Endometrial microvascular endothelial cells (primary cell): ENCODE results near the gene GNAL. TPM values are rescaled to one million over a fixed set of nuclear protein-coding genes. Genes with fewer than 3 reads are reported as not detected.
"Not testable (repeated sequence)": the region's sequence is repeated elsewhere in the genome, so short reads cannot be mapped to it uniquely, and the experiment has no call there.

Source experiments
- in situ Hi-C: cut with HindIII; loops from 2 replicates; pipeline ENCODE4 v1.10.0; 2017; ENCODE audit warnings: low sequenced_read_pairs, low pct_unique_long_range_greater_than_20kb; ENCODE audit errors: inconsistent ontology term
- total RNA-seq: library from RNA; depleted of rRNA; stranded (reverse); fragments of >200 nt; gene quantifications from one replicate; pipeline ENCODE4 v1.2.3, GENCODE V29; 2015; ENCODE audit errors: inconsistent ontology term

Gene GNAL
- total RNA-seq, 1 donor from 2014 or later, result 1.2 TPM

DNA sequence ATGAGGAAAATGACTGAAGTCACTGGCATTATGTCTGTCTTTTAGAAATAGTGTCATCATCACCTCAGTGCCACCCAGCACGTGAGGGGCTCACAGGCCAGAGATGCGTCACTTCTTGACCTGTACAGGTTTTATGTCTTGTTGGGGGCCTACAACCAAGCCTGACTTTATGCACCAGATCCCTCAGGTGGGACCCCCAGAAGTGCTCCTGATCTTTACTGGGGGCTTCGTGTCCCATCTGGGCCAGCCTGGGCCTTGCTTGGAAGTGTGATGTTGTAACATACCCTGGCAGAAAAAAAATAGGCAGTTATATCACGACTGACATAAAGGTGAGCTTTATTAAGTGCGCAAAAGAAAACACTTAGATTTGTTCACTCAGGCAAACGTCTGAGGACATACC is 21.5 kb upstream of the GNAL start:
- in situ Hi-C loops, result no loop called here

DNA sequence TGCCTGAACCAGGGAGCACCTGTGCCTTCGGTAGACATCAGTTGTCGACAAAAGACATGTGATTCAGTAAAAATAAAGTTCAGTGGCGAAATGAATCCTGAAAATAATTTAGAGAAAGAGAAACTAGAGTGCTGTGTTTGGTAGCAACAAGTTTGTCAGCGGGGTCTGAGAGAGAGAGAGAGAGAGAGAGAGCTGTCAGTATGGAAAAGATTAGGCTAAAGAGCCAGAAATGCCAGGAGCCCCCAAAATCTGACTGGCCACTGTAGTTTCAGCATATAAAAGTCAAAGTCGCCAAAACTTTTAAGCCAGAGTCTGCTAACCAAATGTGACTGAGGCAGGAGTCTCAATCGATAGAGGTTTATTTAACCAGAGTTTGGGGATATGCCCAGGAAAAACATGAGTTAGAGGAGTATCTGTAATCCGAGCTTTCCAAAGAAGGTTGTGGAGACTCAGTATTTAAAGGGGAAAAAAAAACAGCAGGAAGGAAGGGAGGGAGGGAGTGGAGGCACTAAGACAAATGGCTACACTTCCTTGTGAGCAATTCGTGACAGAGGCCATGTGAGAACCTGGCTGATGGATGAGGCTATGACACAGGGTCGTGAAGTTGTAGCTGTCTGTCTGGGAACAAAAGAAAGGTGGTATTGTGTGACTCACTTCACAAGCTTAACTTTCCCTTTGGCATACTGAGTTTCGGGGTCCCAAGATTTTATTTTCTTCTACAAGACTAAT is 20.5 kb upstream of the GNAL start:
- in situ Hi-C loops, result no loop called here

- in situ Hi-C loops, result no loop called here
Measured at GRCh38 chr18:11669271-11669947, 19.7 kb upstream of the GNAL start.

- in situ Hi-C loops, result no loop called here
Measured at GRCh38 chr18:11669948-11670275, 19.2 kb upstream of the GNAL start.

DNA sequence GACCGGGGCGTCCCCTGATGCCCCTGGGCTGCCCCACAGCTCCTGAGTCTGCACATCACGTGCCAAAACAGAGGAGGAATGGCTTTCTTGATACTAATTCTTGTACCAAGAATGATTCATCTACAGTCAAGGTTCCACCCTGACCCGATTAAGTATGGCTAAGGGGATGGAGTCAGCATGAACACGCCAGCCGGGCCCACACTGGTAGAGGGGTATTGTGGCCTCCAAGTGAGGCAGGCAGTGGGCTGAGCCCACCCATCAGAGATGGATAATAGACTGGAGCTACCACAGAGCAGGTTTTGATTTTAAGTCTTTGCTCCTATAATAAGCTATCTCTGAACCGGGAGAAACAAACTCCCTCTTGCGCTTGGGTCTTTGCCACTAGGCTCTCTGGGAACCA is 17.9 kb upstream of the GNAL start:
- in situ Hi-C loops, result no loop called here

DNA sequence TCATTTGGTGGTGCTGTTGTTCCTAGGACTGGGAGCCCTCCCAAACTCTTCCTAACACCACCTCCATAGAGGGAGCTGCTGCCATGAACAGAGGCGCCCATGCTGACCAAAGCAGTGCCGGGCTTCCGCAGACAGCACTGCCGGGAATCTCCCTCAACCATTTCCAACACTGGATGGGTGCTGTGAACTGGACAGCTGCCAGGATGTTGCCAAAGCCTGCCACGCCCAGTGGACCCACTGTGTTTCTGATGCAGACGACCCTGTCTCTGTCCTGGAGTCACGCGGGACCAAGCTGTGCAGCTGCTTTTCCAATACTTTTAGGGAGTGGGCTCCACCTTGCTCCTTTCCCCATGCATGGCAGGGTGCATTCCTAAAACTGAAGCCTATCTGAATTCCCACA is 16.9 kb upstream of the GNAL start:
- in situ Hi-C loops, result no loop called here

- in situ Hi-C loops, result no loop called here
Measured at GRCh38 chr18:11672846-11673454, 16.1 kb upstream of the GNAL start.

DNA sequence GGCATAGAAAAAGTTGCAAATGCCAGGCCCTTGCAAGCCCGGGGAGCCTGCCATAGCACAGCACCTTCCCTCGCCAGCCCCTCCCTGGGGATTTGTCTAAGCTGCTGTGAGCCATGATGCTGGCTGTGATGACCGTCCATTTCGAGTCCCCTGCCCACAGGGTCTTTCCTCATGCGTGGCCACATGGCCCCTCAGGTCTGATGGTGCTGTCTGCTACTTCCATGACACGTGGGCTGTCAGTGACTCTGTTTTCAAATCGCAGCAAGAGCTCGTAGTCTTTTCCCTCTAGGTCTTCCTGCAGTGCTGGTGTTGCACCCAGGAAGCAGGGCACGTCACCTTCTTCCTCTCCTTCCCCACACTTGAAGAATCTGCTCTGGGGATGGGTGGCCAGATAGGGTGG is 15.5 kb upstream of the GNAL start:
- in situ Hi-C loops, result no loop called here

- in situ Hi-C loops, result no loop called here
Measured at GRCh38 chr18:11674119-11674518, 14.9 kb upstream of the GNAL start.

DNA sequence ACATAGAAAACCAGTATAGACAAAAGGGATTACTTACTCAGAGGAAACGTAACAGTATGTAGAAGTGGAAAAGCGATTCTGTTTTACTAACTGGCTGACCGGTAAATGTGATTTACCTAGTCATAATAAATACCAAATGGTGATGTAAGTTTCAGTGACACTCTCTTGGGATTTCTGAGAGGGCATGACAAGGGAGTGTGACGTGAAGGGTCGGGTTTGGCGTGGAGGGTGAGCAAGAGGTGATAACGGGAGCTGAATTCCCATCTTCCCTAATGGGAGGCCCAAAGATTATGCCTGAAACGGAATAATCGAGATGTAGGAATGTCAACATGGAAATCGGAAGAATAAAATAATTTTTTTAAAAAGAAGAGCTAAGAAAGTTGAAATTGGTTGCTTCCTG is 12.7 kb upstream of the GNAL start:
- in situ Hi-C loops, result no loop called here

DNA sequence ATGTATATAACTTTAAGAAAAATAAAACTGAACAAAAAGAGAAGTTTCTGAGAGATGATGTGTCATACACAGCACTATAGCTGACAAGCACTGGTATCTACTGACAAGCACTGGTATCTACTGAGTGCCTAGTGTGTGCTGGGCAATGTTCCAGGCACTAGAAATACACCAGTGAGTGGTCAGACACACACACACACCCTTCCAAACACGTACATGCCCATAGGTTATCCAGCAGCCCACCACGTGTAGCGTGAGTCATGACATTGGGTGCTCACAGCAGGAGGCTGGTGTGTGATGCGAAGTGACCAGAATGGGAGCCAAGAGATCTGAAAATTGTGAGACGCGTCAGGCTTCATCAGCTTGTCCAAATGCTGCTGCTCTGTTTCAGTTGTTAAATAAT is 12.2 kb upstream of the GNAL start:
- in situ Hi-C loops, result no loop called here

GRCh38 chr18:11678211-11678610 is 10.9 kb upstream of the GNAL start:
- in situ Hi-C loops, result no loop called here

DNA sequence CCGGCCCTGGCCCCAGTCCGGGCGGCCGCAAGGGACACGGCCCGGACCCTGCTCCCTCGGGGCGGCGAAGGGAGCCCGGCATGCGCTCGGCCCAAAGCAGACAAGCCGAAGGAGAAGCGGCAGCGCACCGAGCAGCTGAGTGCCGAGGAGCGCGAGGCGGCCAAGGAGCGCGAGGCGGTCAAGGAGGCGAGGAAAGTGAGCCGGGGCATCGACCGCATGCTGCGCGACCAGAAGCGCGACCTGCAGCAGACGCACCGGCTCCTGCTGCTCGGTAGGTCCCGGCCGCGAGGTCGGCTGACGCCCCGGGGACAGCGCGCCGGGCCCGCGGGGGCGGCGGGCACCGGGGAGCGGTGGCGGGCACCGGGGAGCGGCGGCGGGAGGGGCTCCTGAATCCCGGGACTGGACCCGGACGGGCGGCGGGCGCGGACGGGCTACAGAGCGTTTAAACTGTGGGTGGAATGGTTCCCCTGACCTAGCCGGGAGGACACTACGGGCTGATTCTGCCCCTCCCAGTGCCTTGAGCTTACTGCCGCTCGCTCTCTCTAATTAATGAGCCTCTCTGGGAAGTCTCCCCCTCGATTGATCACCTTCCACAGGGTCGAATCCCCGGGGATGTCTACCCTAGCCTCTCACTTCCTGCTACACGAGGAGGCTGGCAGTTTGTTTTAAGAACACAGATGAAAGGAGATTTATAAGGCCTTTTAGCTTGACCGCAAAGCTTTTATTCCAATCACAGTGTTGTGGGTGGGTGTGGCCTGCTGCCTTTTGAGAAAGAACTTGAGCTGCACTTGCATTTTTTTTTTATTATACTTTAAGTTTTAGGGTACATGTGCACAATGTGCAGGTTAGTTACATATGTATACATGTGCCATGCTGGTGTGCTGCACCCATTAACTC is 853 bp downstream of the GNAL start:
- in situ Hi-C loops, result no loop called here

DNA sequence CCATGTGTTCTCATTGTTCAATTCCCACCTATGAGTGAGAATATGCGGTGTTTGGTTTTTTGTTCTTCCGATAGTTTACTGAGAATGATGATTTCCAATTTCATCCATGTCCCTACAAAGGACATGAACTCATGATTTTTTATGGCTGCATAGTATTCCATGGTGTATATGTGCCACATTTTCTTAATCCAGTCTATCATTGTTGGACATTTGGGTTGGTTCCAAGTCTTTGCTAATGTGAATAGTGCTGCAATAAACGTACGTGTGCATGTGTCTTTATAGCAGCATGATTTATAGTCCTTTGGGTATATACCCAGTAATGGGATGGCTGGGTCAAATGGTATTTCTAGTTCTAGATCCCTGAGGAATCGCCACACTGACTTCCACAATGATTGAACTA is 1.6 kb downstream of the GNAL start:
- in situ Hi-C loops, result not testable (repeated sequence)

GRCh38 chr18:11695736-11696135 is 6.7 kb downstream of the GNAL start:
- in situ Hi-C loops, result no loop called here

DNA sequence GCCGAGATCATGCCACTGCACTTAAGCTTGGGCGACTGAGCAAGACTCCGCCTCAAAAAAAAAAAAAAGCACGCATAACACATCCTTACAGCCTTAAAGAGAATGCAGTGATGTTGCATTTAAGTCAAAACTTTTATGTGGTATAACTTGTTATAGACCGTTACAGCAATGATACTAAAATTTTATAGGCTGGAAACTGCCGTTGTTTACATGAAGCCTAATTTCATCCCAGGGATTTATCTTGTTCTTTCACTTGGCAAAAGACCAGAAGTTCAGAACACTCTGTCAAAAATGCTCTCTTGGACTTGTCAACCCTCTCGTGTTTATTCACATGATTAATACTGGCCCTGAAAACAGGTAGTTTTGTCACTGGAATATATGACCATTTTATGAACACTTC is 7.4 kb downstream of the GNAL start:
- in situ Hi-C loops, result no loop called here

DNA sequence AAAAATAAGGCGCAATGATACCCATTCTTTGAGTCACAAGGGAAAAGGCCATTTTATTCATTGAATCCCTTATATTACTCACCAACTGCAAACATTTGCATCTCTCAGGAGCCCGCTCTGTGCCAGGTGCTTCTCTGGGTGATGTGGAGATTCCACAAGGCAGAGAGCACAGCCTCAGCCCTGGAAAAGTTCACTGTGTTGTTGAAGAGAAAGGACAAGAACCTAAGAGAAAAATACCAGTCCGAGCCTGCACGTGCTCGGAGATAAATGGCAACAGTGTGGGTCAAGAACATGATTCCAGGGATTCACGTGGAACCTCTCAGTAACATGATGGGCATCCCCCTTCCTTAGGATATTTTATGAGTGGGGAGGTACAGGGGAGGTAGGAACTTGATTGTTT is 11.8 kb downstream of the GNAL start:
- in situ Hi-C loops, result no loop called here

- in situ Hi-C loops, result no loop called here
Measured at GRCh38 chr18:11710578-11710977, 21.5 kb downstream of the GNAL start.

DNA sequence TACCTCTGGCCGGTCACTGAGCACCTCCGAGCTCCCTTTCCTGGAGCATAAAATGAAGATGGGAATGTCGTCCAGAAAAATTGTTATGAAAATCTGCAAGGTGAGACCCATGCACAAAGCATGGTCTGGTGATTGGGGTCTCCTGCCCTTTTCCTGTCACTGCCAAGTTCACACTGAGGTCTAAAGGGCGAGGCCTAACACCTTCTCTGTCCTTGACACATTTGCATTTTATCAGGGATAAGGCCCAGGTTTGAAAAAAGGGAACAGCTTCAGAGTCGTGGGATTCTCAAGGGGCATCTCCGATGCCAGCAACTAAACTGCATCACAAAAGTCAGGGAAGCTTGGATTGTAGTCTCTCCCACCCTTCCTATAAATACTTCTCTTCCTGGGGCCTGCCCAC is 24.7 kb downstream of the GNAL start:
- in situ Hi-C loops, result no loop called here
